HG03175 (cell line): Measurements from ENCODE around the gene MYOCD.

Source experiments
- ATAC-seq: cut with Tn5 transposase; IDR thresholded peaks from one replicate; pipeline ENCODE4 v1.9.1; 2021; ENCODE audit warnings: mild to moderate bottlenecking, moderate library complexity; ENCODE audit not compliant: unreplicated experiment

The MYOCD gene

GRCh38 chr17:12693640-12694039, 27.9 kb downstream of the MYOCD start:
- no peak for ATAC-seq

DNA sequence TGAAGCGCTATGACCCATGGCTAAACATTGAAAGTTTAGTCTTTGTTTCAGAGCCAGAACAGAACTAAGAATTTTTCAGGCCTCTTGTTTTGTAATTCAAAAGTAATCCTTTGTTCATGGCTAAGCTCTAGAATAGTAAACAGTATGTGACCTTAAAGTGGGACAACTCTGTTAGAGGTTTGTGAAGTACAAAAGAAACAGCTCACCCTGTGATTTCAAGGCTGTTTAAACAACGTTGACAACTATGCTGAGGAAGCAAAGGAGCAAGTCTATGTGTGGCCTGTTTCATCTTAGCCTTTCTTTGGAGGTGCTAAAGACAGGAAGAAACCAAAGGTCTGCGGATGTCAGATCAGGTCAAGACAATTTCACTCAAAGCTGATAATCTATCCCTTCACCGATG, 40.4 kb downstream of the MYOCD start:
- ATAC-seq: no peak

- no peak for ATAC-seq
These were observed 43.4 kb downstream of the MYOCD start for GRCh38 chr17:12709063-12709462.

DNA sequence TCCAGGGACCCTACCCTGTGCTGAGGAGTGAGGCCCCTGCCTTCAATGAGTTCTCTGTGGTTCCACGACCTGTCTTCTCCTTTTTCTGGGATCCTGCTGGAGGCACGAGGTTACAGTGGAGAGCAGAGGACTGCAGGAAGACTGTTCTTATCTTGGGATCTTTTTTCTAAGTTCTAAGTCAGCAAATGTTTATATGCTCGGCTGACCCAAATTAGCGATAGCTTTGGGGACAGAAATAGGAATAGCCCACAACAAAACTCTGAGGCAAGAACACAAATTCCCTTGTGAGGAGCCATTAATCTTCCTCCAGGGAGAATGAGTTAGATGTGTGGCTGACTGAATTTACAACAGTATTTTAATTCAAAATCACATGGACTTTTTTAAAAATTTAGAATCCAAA, 46.7 kb downstream of the MYOCD start:
- no peak for ATAC-seq

- no peak for ATAC-seq
These were observed 47.3 kb downstream of the MYOCD start for GRCh38 chr17:12712941-12713340.

- ATAC-seq: no peak
These were observed 54.3 kb downstream of the MYOCD start for GRCh38 chr17:12719948-12720347.

DNA sequence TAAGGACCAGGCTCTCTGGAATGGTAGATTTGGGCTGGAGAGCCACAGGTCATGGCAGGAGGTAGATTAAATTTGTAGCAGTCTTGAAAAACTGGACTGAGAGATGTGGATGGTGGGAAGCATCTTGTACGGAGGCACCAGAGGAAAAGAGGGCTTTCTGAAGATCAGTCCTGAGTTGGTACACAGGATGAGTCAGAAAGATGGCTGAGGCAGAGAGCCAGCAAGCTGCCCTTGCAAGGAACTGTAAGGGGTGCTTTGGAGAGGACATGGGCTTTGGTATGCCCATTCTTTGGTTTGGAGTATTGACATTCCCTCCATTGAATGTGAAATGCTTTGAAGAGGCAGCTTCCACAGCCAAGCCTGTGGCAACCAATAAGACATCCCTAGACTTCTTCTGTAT, 55.9 kb downstream of the MYOCD start:
- no peak for ATAC-seq

DNA sequence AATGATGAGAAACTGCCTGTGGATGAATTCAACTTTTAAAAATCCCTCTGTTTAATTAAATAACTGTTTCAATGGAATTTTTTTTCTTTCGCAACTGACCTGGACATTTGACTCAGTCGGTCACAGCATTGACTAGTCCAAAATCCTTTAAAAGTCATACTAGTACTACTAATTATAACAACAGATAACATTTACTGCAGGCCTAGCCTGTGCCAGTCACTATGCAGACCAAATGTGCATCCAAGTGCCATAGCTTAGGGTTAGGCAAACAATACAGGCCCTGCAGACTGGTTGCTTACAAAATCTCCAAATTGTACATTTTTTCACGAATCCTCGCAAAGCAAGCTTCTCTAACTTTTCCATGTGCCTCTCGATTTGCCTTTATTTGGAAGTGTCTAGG, 56.6 kb downstream of the MYOCD start:
- ATAC-seq: no peak

GRCh38 chr17:12726131-12726530, 60.4 kb downstream of the MYOCD start:
- no peak for ATAC-seq

DNA sequence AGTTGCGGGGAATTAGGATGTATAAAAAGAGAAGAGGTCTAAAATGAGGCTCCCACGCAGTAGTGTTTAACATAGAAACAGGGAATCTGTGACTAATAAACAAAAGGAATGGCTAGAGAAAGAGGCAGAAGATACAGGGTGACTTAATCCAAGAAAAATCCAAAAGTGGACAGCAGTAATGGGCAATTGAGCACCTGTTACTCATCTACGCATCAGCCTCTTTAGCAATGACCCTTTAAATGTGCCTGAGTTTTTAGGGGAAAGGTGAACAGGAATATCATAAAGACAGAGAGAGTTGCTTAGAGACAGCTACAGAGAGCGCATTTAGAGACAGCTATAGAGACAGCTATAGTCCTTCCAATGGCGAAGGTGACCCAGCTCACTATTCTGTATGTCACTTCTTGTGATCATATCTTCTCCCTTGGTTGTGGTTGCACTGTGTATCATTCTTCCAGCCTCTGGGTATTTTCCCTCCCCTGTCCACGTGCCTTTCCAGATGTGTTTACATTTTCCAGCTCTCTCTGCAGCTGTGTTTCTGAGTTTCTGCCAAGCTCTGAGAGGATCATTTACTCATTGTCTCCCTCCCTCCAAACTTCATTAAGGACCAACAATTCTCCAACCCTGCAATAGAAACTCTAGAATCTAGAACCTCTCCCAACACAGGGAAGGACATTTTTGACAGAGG, 61.5 kb downstream of the MYOCD start:
- ATAC-seq: no peak

- ATAC-seq: no peak
These were observed 62.2 kb downstream of the MYOCD start for GRCh38 chr17:12727881-12728280.

DNA sequence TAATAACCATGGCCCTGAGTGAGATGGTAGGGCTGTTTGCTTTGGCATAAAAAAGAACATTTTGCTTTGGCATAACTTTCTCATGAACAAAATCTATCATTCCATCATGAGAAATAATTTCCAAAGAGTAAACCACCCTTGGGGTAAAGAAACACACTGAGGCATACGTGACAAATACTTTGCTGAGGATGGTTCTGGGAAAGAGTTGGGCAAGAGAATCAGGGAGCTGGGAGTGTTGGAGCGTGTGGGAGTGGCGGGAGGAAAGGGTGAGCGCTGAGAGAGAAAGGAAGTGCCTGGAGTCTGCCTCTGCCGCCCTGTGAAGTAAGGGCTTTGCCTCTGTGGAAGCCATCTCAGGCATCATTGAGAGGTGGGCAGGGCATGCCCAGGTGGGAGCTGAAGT, 63.4 kb downstream of the MYOCD start:
- no peak for ATAC-seq

- no peak for ATAC-seq
These were observed 64.7 kb downstream of the MYOCD start for GRCh38 chr17:12730421-12730820.

DNA sequence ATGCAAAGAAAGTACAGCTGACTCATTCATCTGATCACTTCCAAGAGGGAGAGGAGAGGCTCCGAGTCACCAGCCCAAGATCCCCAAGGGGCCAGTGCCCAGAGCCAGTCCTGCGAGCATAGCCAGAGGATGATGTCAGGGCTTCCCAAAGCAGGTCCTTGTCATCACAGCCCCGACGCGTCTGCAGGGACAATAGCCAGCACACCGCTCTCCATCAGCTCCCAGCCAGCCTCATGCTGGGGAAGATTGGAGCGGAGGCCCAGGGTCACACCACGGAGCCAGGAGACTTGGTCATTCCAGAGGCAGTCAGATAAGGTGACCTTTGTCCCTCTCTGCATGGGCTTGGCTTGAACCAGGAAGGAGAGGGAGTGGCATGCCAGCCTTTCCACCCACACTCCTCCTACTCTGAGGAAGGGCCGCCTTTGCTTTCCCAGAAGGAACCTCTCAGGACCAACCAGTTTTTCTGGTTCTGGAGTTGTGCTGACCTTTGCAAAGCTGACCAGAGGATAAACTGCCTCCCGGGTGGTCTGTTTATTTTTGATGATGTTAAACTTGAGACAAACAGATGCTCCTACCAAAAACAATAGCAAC, 65.3 kb downstream of the MYOCD start:
- ATAC-seq: no peak

DNA sequence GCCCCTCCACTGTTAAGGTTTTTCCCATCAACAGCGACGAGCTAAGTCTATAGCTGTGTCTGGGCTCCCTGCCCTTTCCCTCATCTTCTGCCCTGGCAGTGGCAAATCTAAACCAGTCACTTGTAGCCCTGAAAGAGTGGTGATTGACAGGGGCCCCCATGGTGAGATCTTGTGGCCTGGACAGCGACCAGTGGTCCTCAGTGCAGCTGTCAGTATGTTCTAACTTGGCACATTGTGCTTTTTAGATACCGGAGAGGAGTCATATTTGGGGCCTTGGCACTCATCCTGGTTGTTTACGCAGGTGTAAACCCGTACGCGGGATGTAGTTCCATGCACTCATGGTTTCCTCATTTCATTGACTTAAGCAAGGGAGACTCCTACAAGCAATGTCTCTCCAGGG, 66.1 kb downstream of the MYOCD start:
- ATAC-seq: no peak

- no peak for ATAC-seq
These were observed 66.7 kb downstream of the MYOCD start for GRCh38 chr17:12732366-12732765.

GRCh38 chr17:12734926-12735325, 69.2 kb downstream of the MYOCD start:
- no peak for ATAC-seq

DNA sequence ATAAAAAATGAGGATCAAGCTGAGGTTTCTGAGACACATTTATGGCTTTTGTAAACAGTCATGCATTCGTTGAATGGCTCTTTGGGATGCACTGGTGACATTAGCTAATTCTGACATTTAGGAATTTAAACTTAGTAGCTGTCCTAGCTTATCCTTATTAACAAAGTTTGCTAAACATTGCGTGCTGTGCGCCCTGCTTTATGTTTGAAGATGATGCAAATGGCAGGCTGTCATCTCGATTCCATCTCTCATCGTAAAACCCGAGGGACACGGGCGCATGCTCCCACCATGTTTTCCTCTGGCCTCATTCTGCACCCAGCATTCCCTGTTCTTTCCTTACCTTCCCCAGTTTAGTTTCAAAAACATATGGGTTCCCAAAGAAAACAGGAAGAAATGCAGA, 69.8 kb downstream of the MYOCD start:
- no peak for ATAC-seq

GRCh38 chr17:12736526-12736925, 70.8 kb downstream of the MYOCD start:
- ATAC-seq: no peak

GRCh38 chr17:12737740-12738469, 72.2 kb downstream of the MYOCD start:
- no peak for ATAC-seq

- ATAC-seq: no peak
These were observed 72.9 kb downstream of the MYOCD start for GRCh38 chr17:12738624-12739023.

DNA sequence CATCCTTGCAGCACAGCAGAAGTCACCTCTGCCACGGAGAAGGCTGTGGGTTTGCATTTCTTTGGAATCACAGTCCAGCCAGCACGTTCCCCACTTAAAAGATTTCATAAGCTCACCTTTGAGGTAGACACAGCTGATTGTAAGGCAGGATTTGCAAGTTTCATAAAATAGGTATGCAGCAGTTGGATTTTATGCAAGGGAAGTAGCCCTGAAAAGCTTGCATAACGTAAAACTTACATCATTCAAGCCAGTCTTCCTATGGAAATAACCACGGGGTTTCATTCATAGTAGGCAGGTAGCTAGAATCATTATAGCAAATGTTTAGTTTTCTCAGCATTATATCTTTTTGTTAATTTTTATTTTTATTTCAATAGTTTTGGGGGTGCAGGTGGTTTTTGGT, 73.8 kb downstream of the MYOCD start:
- no peak for ATAC-seq
